ENCODE data around the gene TSFM.
A peak's percentile ranks its signal among the peaks of the same experiment; 100 is the strongest.

The TSFM gene

GRCh38 chr12:57754411-57755193, 28.0 kb upstream of the TSFM start, which contains the start of gene MARCHF9 (continued):
- TF ChIP-seq EGR2 (tag by site-specific recombination; IDR thresholded peaks at IDR 0.05; ENCODE audit: low read depth) (peak; percentile 62; the same call in 1 of the 2 replicates), ZNF121 (tag by site-specific recombination; IDR thresholded peaks at IDR 0.05) (no peak), ELK4 (IDR thresholded peaks at IDR 0.05; ENCODE audit: borderline replicate concordance, low read depth, low read length) (no peak), ZNF701 (tag by site-specific recombination; IDR thresholded peaks at IDR 0.05) (no peak), ZFP3 (tag by site-specific recombination; IDR thresholded peaks at IDR 0.05; ENCODE audit: low read depth) (no peak), ZNF366 (tag by site-specific recombination; conservative IDR thresholded peaks at IDR 0.05) (peak; percentile 98), ZBTB1 (tag by site-specific recombination; IDR thresholded peaks at IDR 0.05) (0 out of 2 replicates have a peak, but pooled peaks have one; percentile 35), ZNF660 (tag by site-specific recombination; IDR thresholded peaks at IDR 0.05) (no peak), PATZ1 (tag by site-specific recombination; IDR thresholded peaks at IDR 0.05) (peak; percentile 96), ZNF202 (tag by site-specific recombination; IDR thresholded peaks at IDR 0.05; ENCODE audit: borderline replicate concordance) (no peak), ZBTB21 (tag by site-specific recombination; IDR thresholded peaks at IDR 0.05) (peak; percentile 11; the same call in 1 of the 2 replicates), ZNF426 (tag by site-specific recombination; IDR thresholded peaks at IDR 0.05) (no peak), ZNF488 (tag by site-specific recombination; IDR thresholded peaks at IDR 0.05) (no peak), ZNF132 (tag by site-specific recombination; IDR thresholded peaks at IDR 0.05; ENCODE audit: borderline replicate concordance) (no peak), ZNF138 (tag by site-specific recombination; IDR thresholded peaks at IDR 0.05; ENCODE audit: borderline replicate concordance) (no peak), ZNF302 (tag by site-specific recombination; IDR thresholded peaks at IDR 0.05; ENCODE audit: low read depth) (no peak), ZNF280C (tag by site-specific recombination; IDR thresholded peaks at IDR 0.05) (no peak), CTCF (tag by site-specific recombination; IDR thresholded peaks at IDR 0.05) (no peak), ZNF146 (tag by site-specific recombination; IDR thresholded peaks at IDR 0.05) (no peak), SP3 (tag by site-specific recombination; IDR thresholded peaks at IDR 0.05) (peak; percentile 96), ZNF610 (tag by site-specific recombination; IDR thresholded peaks at IDR 0.05; ENCODE audit: borderline replicate concordance) (no peak), ZNF530 (tag by site-specific recombination; IDR thresholded peaks at IDR 0.05; ENCODE audit: low read depth) (no peak), MZF1 (tag by site-specific recombination; IDR thresholded peaks at IDR 0.05; ENCODE audit: borderline replicate concordance) (no peak), ZNF169 (tag by site-specific recombination; IDR thresholded peaks at IDR 0.05) (no peak; the same call in 1 of the 2 replicates), ZBTB11 (tag by site-specific recombination; conservative IDR thresholded peaks at IDR 0.05; ENCODE audit: low read depth) (peak; percentile 30; the same call in 1 of the 2 replicates), ZNF175 (tag by site-specific recombination; IDR thresholded peaks at IDR 0.05) (no peak), ZNF792 (tag by site-specific recombination; IDR thresholded peaks at IDR 0.05) (no peak), ZNF624 (tag by site-specific recombination; IDR thresholded peaks at IDR 0.05) (no peak), ZNF404 (tag by site-specific recombination; IDR thresholded peaks at IDR 0.05) (no peak)

Data from HEK293 (cell line).